ENCODE data around the gene GAK. TPM values are rescaled to one million over a fixed set of nuclear protein-coding genes. Genes with fewer than 3 reads are reported as not detected.

GAK gene
- total RNA-seq, 1 donor from 2014 or later = 123 TPM

DNA sequence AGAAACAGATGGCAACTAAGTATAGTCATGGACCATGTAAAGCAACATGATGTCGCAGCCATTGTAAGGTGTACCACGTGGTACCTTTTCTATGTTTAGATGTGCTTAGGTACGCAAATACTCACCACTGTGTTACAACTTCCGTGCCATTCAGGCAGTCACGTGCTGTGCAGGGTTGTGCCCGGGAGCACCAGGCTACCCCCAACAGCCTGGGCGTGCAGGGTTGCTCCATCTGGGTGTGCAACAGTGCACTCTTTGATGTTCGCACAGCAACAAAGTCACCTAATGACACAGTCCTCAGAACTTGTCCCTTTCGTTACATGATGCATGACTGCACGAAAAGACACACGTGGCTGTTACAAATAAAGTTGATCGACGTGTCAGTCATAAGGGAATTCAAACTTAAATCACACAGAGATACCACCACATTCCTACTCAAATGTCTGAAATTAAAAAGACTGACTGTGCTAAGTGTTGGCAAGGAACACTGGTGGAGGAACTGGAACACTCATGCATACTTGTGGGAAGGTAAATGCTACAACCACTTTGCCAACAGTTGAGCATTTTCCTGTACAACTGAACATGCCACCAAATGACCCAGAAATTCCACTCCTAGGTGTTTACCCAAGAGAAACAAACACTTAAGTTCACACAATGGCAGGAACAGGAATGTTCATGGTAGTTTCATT, 130.5 kb downstream of the GAK start:
- Mint-ChIP-seq H3K27ac (ENCODE audit: unreplicated experiment) (no peak overlapping the region), H3K4me3 (ENCODE audit: unreplicated experiment) (no peak overlapping the region), H3K9me3 (ENCODE audit: unreplicated experiment) (peaks cover 6% of the 10 kb centered on the region), H3K4me1 (ENCODE audit: low read depth, unreplicated experiment) (peaks cover 6% of the 10 kb centered on the region), H3K27me3 (ENCODE audit: unreplicated experiment) (peaks cover 4% of the 10 kb centered on the region), H3K36me3 (ENCODE audit: unreplicated experiment) (peaks cover 25% of the 10 kb centered on the region)
- DNase-seq = no peak
- TF ChIP-seq CTCF (IDR thresholded peaks at IDR 0.05; ENCODE audit: partially characterized antibody, unreplicated experiment) = no peak

Other genes with a start within 250 kb of the GAK start
- not detected for gene SLC49A3, start 243.2 kb downstream of the GAK start, total RNA-seq (ENCODE audit: unreplicated experiment)
- 122 TPM for gene PCGF3, start 226.5 kb downstream of the GAK start, total RNA-seq (ENCODE audit: unreplicated experiment)
- 115 TPM for gene CPLX1, start 106.2 kb downstream of the GAK start, total RNA-seq (ENCODE audit: unreplicated experiment)
- 62.7 TPM for gene TMEM175, start 144 bp upstream of the GAK start, total RNA-seq (ENCODE audit: unreplicated experiment)
- gene DGKQ, start 41.3 kb upstream of the GAK start, total RNA-seq (ENCODE audit: unreplicated experiment) = 26.2 TPM
- gene IDUA, start 54.7 kb upstream of the GAK start, total RNA-seq (ENCODE audit: unreplicated experiment) = 20.3 TPM
- 0.54 TPM for gene SLC26A1, start 61.1 kb upstream of the GAK start, total RNA-seq (ENCODE audit: unreplicated experiment)
- 20.9 TPM for gene FGFRL1, start 79.3 kb upstream of the GAK start, total RNA-seq (ENCODE audit: unreplicated experiment)
- gene RNF212, start 181.2 kb upstream of the GAK start, total RNA-seq (ENCODE audit: unreplicated experiment) = 11.1 TPM
- 769 TPM for gene SPON2, start 240.3 kb upstream of the GAK start, total RNA-seq (ENCODE audit: unreplicated experiment)

Measured in glutamatergic neuron (in vitro differentiated cells).